Measurements from ENCODE around the gene BEST4. TPM values are rescaled to one million over a fixed set of nuclear protein-coding genes. Genes with fewer than 3 reads are reported as not detected.

BEST4 gene
- total and polyA plus RNA-seq, 2 of the 13 experiments (the other 11 are each of a cell fraction or from before 2014, with no cell fraction given): 0.77 to 1.4 TPM

DNA sequence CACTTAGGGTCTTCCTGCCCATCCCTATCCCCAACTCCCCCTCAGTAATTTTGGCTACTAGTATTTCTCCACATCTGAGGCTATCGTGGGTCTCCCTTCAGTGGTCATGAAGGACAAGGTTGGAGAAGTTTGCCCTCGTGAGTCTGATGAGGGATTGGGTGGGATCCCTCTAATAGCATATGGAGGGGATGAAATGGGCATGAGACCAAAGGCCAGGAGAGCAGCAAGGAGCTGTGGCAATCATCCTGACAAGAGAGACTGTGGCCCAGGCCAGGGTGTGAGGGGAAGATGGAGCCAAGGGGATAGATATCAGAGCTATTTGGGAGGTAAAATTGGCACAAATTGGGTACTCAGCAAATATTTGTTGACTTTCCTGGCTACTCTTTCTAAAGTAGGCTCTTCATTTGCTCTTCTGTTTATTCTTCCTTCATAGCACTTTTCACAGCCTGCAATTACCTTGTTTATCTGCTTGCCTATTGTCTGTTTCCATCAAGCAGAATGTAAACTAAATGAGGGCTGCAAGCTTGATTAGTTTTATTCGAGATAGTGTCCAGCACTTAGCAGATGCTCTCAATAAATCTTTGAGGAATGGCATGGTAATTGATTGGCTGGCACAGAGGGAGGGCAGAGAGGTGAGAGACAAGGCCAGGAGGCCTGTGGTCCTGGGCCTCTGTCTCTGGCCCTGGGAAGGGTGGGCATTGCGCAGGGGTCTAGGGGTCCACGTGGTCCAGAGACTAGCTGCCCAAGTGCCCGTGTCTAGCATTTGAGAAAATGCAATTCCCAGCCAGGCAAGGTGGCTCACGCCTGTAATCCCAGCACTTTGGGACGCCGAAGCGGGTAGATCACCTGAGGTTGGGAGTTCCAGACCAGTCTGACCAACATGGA is 10.8 kb upstream of the BEST4 start:
- peaks cover 17% of the 10 kb centered on the region for H3K79me2 ChIP-seq (ENCODE audit: insufficient read depth, low read length)
- ATAC-seq (no peak), DNase-seq (ENCODE audit: low spot score) (no peak), FAIRE-seq (no peak)
- no peaks in the 10 kb centered on the region for H3K27me3 ChIP-seq (ENCODE audit: control insufficient read depth in 1 of 2, insufficient read depth in 2 of 2, low read length in 2 of 2)
- H2AFZ ChIP-seq (ENCODE audit: low read length): no peak overlapping the region
- H3K4me2 ChIP-seq (ENCODE audit: low read depth, low read length): no peak overlapping the region
- no TSS peak for BruUV-seq (replicated peaks)
- H3K36me3 ChIP-seq (replicated peaks in 1 of 2; ENCODE audit: control insufficient read depth in 1 of 2, insufficient read depth in 2 of 2, low read length in 2 of 2): peaks cover 6 to 18% of the 10 kb centered on the region in 2 experiments; a peak in 4 of 5 replicates
- no peak overlapping the region for H3K27ac ChIP-seq (ENCODE audit: extremely low read length, insufficient read depth, low read length)
- CTCF ChIA-PET (ENCODE audit: low intra/inter-chr PET ratio, low total read pairs): interaction anchor here (1.6 kb wide), 1 partner anchor 37 kb away, joined by 4 read pairs; no protein-coding TSS in a partner anchor
- H4K20me1 ChIP-seq (ENCODE audit: insufficient read depth, low read length): 0 out of 2 replicates have a peak, but pooled peaks cover 7% of the 10 kb centered on the region
- WGBS (ENCODE audit: low lambda C conversion rate): 81% methylated on average over 10 of the region's 10 CpGs
- H3K4me1 ChIP-seq (ENCODE audit: insufficient read depth, low read length): peaks cover 44% of the 10 kb centered on the region
- H3K9me3 ChIP-seq (ENCODE audit: low read length): no peaks in the 10 kb centered on the region
- in situ Hi-C loops (cut with HindIII; ENCODE audit: extremely low pct_ligation_motif_present, low pct_unique_long_range_greater_than_20kb) (no loop called here), intact Hi-C loops (cut with micrococcal nuclease; ENCODE audit: unreplicated experiment) (no loop called here)
- no peak overlapping the region for H3K9ac ChIP-seq (ENCODE audit: insufficient read depth, low read depth, low read length)
- POLR2A ChIA-PET: interaction anchor here (1.3 to 6.7 kb wide), 8 partner anchors 11 to 505 kb away, joined by 4 to 237 read pairs (median 20); partner anchors contain the start of genes BTBD19, DYNLT4 and RPS8
- H3K4me3 ChIP-seq (replicated peaks in 1 of 3; ENCODE audit: insufficient read depth in 1 of 3, low read depth in 2 of 3, low read length in 3 of 3): no peak overlapping the region
- no peak for TF ChIP-seq ZNF646 (CRISPR knock-in tag; IDR thresholded peaks at IDR 0.05)
- no peak for TF ChIP-seq ZFX (CRISPR knock-in tag; IDR thresholded peaks at IDR 0.05; ENCODE audit: low read depth)
- no peak for TF ChIP-seq ZNF564 (CRISPR knock-in tag; IDR thresholded peaks at IDR 0.05)
- TF ChIP-seq ZNF609 (CRISPR knock-in tag; IDR thresholded peaks at IDR 0.05; ENCODE audit: borderline replicate concordance): no peak
- TF ChIP-seq ATRX (CRISPR knock-in tag; IDR thresholded peaks at IDR 0.05; ENCODE audit: borderline replicate concordance): no peak
- TF ChIP-seq ZNF136 (CRISPR knock-in tag; IDR thresholded peaks at IDR 0.05; ENCODE audit: low read depth): no peak
- no peak for TF ChIP-seq PHF5A (CRISPR knock-in tag; IDR thresholded peaks at IDR 0.05; ENCODE audit: low read depth, unreplicated experiment)
- no peak for TF ChIP-seq PRPF4 (IDR thresholded peaks at IDR 0.05; ENCODE audit: low read depth, low read length, poor library complexity, severe bottlenecking)
- TF ChIP-seq AGO2 (optimal IDR thresholded peaks at IDR 0.05; ENCODE audit: low read depth, low read length): no peak

All from HepG2 (cell line).